MM.1S (cell line): ENCODE data around the gene CLEC7A.

Source experiments
- DNase-seq: peaks from one replicate; pipeline ENCODE4 v3.0.0-alpha.2; 2015
- H2AFZ ChIP-seq: fragments of 300-600 bp; sonication (generic); 2 replicates; pipeline ENCODE4 v1.6.0; 2016; ENCODE audit warnings: antibody characterized with exemption, low read length
- H3F3A ChIP-seq: fragments of 300-600 bp; sonication (generic); 2 replicates; pipeline ENCODE4 v1.6.1; 2016; ENCODE audit warnings: mild to moderate bottlenecking, antibody characterized with exemption, low read length, moderate library complexity, mixed read lengths; ENCODE audit not compliant: insufficient read depth
- H3K27ac ChIP-seq: fragments of 300-600 bp; sonication (generic); 2 replicates; pipeline ENCODE4 v1.5.1; 2016; ENCODE audit warnings: mild to moderate bottlenecking, low read length
- H3K27me3 ChIP-seq: fragments of 300-600 bp; sonication (generic); replicated peaks from 2 replicates; pipeline ENCODE4 v1.6.0; 2016; ENCODE audit warnings: low read length; ENCODE audit not compliant: insufficient read depth
- H3K36me3 ChIP-seq: fragments of 300-600 bp; sonication (generic); replicated peaks from 2 replicates; pipeline ENCODE4 v1.6.1; 2016; ENCODE audit warnings: mild to moderate bottlenecking, low read length, mixed read lengths; ENCODE audit not compliant: insufficient read depth
- H3K4me1 ChIP-seq: fragments of 300-600 bp; sonication (generic); 2 replicates; pipeline ENCODE4 v1.6.1; 2016; ENCODE audit warnings: low read length, mixed read lengths
- H3K4me2 ChIP-seq: fragments of 300-600 bp; sonication (generic); 2 replicates; pipeline ENCODE4 v1.6.0; 2016; ENCODE audit warnings: low read depth, low read length
- H3K4me3 ChIP-seq: fragments of 300-600 bp; sonication (generic); 2 replicates; pipeline ENCODE4 v1.5.1; 2016; ENCODE audit warnings: low read length, mixed read lengths
- H3K79me2 ChIP-seq: fragments of 300-600 bp; sonication (generic); 2 replicates; pipeline ENCODE4 v1.6.1; 2016; ENCODE audit warnings: mixed run types, low read length, mixed read lengths
- H3K9ac ChIP-seq: fragments of 300-600 bp; sonication (generic); 2 replicates; pipeline ENCODE4 v1.6.1; 2016; ENCODE audit warnings: low read length, mixed read lengths
- H3K9me2 ChIP-seq: fragments of 300-600 bp; sonication (generic); replicated peaks from 2 replicates; pipeline ENCODE4 v1.6.1; 2016; ENCODE audit warnings: mild to moderate bottlenecking, low read length, mixed read lengths; ENCODE audit not compliant: insufficient read depth
- H3K9me3 ChIP-seq: fragments of 300-600 bp; sonication (generic); replicated peaks from 2 replicates; pipeline ENCODE4 v1.6.1; 2016; ENCODE audit warnings: mild to moderate bottlenecking, low read length, mixed read lengths; ENCODE audit not compliant: insufficient read depth
- H4K20me1 ChIP-seq: fragments of 300-600 bp; sonication (generic); 2 replicates; pipeline ENCODE4 v1.6.1; 2016; ENCODE audit warnings: mild to moderate bottlenecking, low read length, moderate library complexity, mixed read lengths; ENCODE audit not compliant: insufficient read depth
- EZH2 ChIP-seq: fragments of 300-600 bp; sonication (generic); optimal IDR thresholded peaks from 2 replicates; pipeline ENCODE3; 2017; ENCODE audit warnings: low read depth, mild to moderate bottlenecking, antibody characterized with exemption, low read length, mixed read lengths
- EZH2phosphoT487 ChIP-seq: fragments of 300-600 bp; sonication (generic); IDR thresholded peaks from 2 replicates; pipeline ENCODE4 v1.6.1; 2018; ENCODE audit warnings: antibody characterized with exemption, low read length
- TF ChIP-seq, protein P1 (sequence below): fragments of 300-600 bp; sonication (generic); IDR thresholded peaks from 2 replicates; pipeline ENCODE4 v1.5.1; 2016; ENCODE audit warnings: antibody characterized with exemption, low read length, mixed read lengths

Gene CLEC7A

DNA sequence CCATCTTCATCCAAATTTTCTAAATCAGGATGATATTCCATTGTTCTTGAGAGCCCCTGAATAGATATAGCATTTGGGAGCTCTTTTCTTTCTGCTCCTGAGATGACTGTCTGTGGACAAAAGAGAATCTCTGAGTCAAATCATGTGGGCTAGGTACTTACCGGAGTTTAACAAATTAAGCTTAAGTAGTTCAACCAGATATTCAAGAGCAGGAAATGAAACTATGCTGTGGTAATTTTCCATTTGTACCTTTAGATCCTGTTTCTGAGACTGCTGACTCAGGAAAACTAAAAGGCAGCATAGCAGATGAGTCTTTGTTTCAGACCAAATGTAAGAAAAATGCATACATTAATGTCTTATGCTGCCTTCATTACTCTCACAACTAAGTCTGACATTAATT is at the start of gene CLEC7A:
CLEC7A (minus strand) TSS at position 158 of the 400 bp plus-strand sequence; CDS start at position 41, 117 bp downstream.
- no peaks in the 10 kb centered on the region for H3K27me3 ChIP-seq
- no peaks in the 10 kb centered on the region for H3K9me3 ChIP-seq
- no peaks in the 10 kb centered on the region for H4K20me1 ChIP-seq
- H3F3A ChIP-seq, result peaks cover 23% of the 10 kb centered on the region
- H3K9ac ChIP-seq, result peak within 1 kb of the TSS; percentile 65
- peak within 1 kb of the TSS; percentile 11; the same call in 1 of the 2 replicates for H2AFZ ChIP-seq
- no peaks in the 10 kb centered on the region for H3K9me2 ChIP-seq
- peak; percentile 98 for DNase-seq
- TF ChIP-seq EZH2phosphoT487, result no peak
- TF ChIP-seq, protein P1, sequence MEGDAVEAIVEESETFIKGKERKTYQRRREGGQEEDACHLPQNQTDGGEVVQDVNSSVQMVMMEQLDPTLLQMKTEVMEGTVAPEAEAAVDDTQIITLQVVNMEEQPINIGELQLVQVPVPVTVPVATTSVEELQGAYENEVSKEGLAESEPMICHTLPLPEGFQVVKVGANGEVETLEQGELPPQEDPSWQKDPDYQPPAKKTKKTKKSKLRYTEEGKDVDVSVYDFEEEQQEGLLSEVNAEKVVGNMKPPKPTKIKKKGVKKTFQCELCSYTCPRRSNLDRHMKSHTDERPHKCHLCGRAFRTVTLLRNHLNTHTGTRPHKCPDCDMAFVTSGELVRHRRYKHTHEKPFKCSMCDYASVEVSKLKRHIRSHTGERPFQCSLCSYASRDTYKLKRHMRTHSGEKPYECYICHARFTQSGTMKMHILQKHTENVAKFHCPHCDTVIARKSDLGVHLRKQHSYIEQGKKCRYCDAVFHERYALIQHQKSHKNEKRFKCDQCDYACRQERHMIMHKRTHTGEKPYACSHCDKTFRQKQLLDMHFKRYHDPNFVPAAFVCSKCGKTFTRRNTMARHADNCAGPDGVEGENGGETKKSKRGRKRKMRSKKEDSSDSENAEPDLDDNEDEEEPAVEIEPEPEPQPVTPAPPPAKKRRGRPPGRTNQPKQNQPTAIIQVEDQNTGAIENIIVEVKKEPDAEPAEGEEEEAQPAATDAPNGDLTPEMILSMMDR, result no peak
- no peak for TF ChIP-seq EZH2
- peak within 1 kb of the TSS; percentile 64 for H3K4me2 ChIP-seq
- peaks cover 34% of the 10 kb centered on the region for H3K4me1 ChIP-seq
- H3K79me2 ChIP-seq, result peaks cover 13% of the 10 kb centered on the region
- H3K27ac ChIP-seq, result peak within 1 kb of the TSS; percentile 89
- H3K36me3 ChIP-seq, result no peaks in the 10 kb centered on the region
- H3K4me3 ChIP-seq, result peak within 1 kb of the TSS; percentile 57

DNA sequence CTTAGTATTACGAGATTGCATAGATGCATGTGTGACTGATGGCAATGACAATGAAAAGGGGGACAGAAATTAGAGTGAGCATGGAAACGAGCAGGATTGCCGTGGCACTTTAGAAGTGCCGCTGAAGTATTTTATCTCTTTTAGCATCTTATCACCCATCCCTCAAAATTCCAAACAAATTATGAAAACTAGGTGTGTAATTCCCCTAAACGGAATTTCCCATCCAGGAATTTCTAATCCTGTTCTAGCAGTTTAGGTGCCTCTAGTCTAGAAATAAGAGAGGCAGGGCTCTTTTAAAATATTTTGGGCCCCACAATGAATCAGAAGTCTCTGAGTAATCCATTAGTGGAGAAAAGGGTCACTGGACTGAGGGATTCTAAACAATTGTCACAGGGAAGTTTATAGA is 49.8 kb upstream of the CLEC7A start:
- H3K79me2 ChIP-seq, result no peaks in the 10 kb centered on the region
- no peaks in the 10 kb centered on the region for H3K36me3 ChIP-seq
- no peaks in the 10 kb centered on the region for H3K27me3 ChIP-seq
- H3K4me3 ChIP-seq, result no peak overlapping the region
- H3K4me1 ChIP-seq, result no peaks in the 10 kb centered on the region
- H3K27ac ChIP-seq, result no peak overlapping the region
- no peak for DNase-seq
- H3F3A ChIP-seq, result no peaks in the 10 kb centered on the region
- H3K9me2 ChIP-seq, result no peaks in the 10 kb centered on the region
- no peaks in the 10 kb centered on the region for H3K9me3 ChIP-seq
- H4K20me1 ChIP-seq, result no peaks in the 10 kb centered on the region
- H2AFZ ChIP-seq, result no peak overlapping the region
- no peak overlapping the region for H3K9ac ChIP-seq
- no peak overlapping the region for H3K4me2 ChIP-seq
- TF ChIP-seq, protein P1, result no peak
- TF ChIP-seq EZH2 (no peak), EZH2phosphoT487 (no peak)

GRCh38 chr12:10178821-10179220 is 48.8 kb upstream of the CLEC7A start, which contains the start of gene TMEM52B:
Gene TMEM52B, plus strand, starts transcription at chr12:10179032. Its CDS starts 543 bp downstream, at chr12:10179575.
- no peak within 1 kb of the TSS for H2AFZ ChIP-seq
- no peak within 1 kb of the TSS for H3K9ac ChIP-seq

More at GRCh38 chr12:10178821-10179220, 48.8 kb upstream of the CLEC7A start, which contains the start of gene TMEM52B:
- no peak within 1 kb of the TSS for H3K27ac ChIP-seq
- H3K36me3 ChIP-seq, result no peaks in the 10 kb centered on the region
- no peaks in the 10 kb centered on the region for H3F3A ChIP-seq
- no peaks in the 10 kb centered on the region for H4K20me1 ChIP-seq
- no peaks in the 10 kb centered on the region for H3K79me2 ChIP-seq
- no peak for DNase-seq
- TF ChIP-seq EZH2, result no peak
- TF ChIP-seq, protein P1, result no peak
- TF ChIP-seq EZH2phosphoT487, result no peak
- no peaks in the 10 kb centered on the region for H3K27me3 ChIP-seq
- H3K9me3 ChIP-seq, result no peaks in the 10 kb centered on the region
- H3K4me3 ChIP-seq, result no peak within 1 kb of the TSS
- H3K4me2 ChIP-seq, result no peak within 1 kb of the TSS
- no peaks in the 10 kb centered on the region for H3K4me1 ChIP-seq
- H3K9me2 ChIP-seq, result no peaks in the 10 kb centered on the region
